Hematopoietic multipotent progenitor cell treated with erythropoietin and hydrocortisone succinate and interleukin-3 and kit ligand, for 15 days (in vitro differentiated cells): Measurements from ENCODE around the gene TIPRL.
"Not testable (repeated sequence)": the region's sequence is repeated elsewhere in the genome, so short reads cannot be mapped to it uniquely, and the experiment has no call there.

ENCODE experiments used
- DNase-seq: peaks from one replicate; pipeline ENCODE4 v3.0.0-alpha.2; 2015; ENCODE audit warnings: low spot score

The TIPRL gene

GRCh38 chr1:168178638-168179437 lies at the start of gene TIPRL:
Gene TIPRL, plus strand, starts transcription at chr1:168178962. Its CDS starts 116 bp downstream, at chr1:168179078.
- DNase-seq: peak; percentile 90

- DNase-seq: no peak
Observed at GRCh38 chr1:168129933-168130332, 48.8 kb upstream of the TIPRL start.

DNA sequence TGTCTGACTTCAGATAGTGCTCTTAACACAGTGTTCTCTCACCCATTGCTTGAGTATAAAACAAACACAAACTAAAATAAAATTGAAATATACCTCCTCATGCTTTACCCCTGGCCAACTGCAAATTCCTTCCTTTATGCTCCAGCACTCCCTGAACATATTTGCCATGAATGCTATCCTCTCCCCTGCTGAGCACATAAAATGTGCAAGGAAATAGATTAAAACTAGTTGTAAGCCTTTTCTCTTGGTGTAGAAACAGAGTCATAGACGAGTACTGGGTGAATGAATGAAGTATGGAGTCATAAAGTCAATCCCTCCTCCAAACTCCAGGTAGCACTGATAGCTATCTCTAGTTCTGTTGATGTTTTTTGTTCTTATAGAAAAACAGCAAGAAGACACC lies 44.6 kb upstream of the TIPRL start:
- DNase-seq: no peak

- DNase-seq: no peak
Observed at GRCh38 chr1:168134642-168135041, 44.1 kb upstream of the TIPRL start.

DNA sequence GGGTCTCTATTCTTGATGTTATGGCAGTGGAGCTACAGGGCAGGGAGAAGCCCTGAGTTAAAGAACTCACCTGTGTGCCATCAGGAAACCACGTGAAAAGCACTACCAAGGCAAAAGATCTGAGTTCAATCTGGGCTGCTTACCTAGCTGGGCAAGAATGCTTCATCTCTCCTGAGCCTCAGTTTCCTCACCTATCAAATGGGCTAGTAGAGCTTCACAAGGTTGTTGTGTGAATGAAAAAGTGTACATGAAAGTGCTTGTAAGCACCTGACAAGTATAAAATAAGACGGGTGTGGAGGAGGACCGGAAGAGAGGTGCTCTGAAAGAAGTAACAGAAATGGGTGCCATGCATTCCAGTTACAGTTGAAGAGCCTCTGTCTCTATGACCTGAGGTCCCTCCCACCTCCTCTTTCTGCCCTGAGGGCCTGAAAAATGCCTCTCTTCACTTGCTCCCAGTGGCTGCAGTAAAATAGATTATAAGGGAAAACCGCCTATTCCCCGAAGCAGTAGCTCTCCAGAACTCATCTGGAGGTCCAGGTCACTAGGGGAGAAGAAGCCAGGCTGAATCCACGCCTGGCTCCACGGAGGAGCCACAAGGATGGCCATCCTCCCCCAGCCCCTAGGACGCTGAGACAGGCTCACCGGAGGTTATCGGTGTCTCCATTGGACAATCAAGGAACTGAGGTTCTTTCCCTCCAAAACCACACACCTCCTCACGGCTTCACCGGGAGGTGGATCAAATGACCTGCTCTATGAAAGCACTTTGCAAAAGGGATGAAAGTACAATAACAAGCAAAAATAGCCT lies 43.4 kb upstream of the TIPRL start:
- DNase-seq: no peak

DNA sequence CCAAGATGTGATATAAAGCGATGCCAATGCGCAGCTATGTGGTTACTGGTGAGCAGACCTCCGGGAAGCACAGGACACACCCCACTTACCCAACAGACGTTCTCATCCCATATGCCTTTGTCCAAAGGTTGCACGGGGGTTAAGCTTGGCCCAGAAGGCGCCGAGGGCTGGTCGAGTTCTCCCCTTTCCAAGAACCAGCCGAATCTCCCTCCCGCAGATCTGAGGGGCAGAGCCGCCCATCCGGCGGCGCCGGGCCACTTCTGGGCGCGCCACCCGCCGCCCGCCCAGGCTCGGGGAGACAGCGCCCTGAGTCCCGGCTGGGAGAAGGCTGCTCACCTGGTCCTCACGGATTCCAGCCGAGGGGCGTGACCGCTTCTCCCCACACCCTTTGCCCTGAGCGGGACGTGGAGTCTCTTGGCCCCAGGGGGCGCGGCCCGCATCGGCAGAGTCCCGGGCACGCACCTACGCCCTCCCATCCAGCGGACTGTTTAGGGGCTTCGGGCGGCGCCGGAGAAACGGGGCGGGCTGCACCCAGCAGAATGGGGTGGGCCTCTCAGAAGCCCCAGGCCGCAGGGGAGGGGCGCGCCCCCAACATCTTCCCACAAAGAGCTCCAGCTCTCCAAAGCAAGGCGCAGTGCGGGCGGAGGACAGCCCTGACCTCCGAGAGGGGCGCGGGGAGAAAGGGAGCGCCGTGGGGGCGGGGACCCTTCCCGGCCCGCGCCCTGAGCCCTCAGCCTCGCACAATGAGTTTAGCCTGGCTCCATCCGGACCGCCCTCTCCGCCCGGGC lies 42.6 kb upstream of the TIPRL start:
- peak; percentile 19 for DNase-seq

DNA sequence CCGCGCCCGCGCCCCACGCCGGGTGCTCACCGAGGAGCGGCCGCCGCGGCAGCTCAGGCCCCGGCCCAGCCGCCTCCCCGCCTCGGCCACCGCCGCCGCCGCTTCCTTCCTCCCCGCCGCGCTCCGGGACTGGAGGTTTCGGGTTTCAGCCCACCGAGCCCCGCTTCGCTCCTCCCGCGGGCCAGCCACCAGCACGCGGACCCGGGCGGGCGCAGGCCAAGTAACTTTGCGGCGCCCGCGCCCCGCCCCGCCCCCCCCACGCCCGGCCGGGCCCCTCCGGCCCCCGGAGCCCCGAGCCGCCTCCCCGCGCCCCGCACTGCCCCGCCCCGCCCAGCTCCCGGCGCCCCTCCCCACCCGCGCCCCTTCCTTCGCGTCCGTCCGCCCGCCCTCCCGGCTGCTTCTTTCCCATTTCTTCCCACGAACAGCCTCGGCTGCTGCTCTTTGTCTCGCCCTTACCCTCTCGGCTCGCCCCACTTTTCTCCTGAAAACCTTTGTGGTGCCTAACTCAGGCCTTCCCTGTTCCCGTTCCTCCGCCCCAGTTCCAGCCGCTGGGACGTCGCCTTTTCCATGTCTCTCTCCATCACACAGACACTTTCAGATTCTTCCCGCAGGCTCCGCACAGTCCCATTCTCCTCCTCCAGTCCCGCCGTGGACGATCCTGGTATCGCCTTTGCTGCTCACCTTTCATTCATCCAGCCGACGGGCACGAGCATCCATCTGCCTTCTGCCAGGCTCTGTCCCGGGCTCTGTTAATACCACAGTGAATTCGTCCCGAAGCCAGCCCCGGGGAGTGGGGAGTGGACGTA lies 41.9 kb upstream of the TIPRL start, which contains the start of gene GPR161:
TSS of gene GPR161 (minus strand) at position 222 of the 806 bp plus-strand sequence. CDS start 32,080 bp downstream, outside the sequence.
- DNase-seq: no peak

GRCh38 chr1:168137515-168137821 lies 41.3 kb upstream of the TIPRL start:
- no peak for DNase-seq

DNA sequence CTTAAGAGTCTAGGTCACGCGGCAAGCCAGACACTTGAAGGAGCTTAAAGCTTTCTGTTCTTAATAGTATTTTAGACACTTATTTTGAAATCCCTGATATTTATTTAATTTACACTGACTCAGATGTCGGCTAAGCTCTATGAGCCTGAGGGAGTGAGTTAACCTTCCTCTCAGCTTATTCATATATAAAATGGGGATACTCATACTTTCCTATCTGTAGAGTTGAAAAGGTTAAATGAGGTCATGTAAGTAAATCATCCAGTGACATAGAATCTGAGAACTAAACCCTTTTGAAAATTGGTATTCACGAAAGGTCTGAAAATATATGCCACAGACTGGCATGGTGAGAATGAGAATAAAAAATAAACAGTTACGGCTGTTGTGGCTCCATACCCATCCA lies 40.6 kb upstream of the TIPRL start:
- no peak for DNase-seq

GRCh38 chr1:168139070-168139469 lies 39.7 kb upstream of the TIPRL start:
- no peak for DNase-seq

DNA sequence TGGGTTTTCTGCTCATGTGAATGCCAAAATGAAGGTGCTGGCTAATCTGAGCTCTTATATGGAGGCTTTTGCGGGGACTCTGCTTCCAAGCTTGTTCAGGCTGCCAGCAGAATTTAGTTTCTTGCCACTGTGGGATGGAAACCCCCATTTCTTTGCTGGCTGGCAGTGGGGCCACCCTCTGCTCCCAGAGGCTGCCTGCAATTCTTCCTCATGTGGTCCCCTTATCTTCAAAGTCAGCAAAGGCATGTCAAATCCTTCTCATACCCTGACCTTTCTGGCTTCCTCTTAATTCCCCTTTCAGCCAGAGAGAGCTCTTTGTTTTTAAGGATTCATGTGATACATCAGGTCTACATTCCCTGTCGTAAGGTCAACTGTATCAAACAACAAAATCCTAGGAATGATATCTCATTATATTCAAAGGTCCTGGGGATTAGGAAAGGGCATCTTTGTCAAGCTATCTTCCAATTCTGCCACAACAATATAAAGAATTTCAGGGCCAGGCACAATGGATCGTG lies 36.8 kb upstream of the TIPRL start:
- DNase-seq: no peak

- peak; percentile 79 for DNase-seq
Observed at GRCh38 chr1:168145184-168146159, 33.3 kb upstream of the TIPRL start.

- DNase-seq: no peak
Observed at GRCh38 chr1:168146160-168146539, 32.6 kb upstream of the TIPRL start.

DNA sequence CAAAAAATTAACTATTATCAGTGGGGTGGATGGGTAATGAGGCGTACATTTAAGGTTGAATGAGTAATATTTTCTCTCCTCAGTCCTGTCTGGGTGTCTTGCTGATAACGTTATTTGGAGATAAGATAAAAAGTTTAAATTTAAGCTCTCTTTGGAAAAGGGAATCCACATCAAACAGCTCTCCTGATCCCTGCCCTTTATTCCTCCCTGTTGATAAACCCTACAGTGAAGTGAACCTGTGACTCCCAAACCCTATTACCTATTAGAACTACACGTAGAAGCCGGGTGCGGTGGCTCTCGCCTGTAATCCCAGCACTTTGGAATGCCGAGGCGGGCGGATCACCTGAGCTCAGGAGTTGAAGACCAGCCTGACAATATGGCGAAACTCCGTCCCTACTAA lies 32.1 kb upstream of the TIPRL start:
- DNase-seq: no peak

GRCh38 chr1:168148916-168149315 lies 29.8 kb upstream of the TIPRL start:
- no peak for DNase-seq

GRCh38 chr1:168150283-168150682 lies 28.5 kb upstream of the TIPRL start:
- no peak for DNase-seq

DNA sequence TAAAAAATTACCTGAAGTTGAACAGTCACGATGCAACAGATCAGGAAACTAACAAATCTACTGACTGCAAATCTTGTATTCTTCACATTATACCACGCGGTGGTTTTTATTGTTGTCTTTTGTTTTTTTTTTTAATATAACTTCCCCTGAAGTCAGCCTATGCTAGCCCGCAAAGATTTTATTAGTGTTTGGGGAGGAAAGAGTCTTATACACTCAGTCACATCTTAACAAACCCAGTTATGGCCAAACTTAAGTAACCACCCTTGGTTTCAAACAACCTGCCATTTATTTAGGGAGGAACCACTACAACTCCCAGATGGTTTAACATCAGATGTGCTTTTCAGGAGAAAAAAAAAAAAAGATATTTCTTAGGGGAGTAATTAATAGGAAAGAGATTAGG lies 26.8 kb upstream of the TIPRL start:
- DNase-seq: no peak

DNA sequence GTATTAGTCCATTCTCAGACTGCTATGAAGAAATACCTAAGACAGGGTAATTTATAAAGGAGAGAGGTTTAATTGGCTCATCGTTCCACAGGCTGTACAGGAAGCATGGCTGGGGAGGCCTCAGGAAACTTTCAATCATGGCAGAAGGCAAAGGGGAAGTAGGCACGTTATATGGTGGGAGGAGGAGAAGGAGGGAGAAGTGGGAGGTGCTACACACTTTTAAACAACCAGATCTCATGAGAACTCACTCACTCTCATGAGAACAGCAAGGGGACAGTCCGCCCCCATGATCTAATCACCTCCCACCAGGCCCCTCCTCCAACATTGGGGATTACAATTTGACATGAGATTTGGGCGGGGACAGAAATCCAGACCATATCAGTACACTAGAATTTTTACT lies 24.1 kb upstream of the TIPRL start:
- not testable (repeated sequence) for DNase-seq

GRCh38 chr1:168155910-168156309 lies 22.9 kb upstream of the TIPRL start:
- no peak for DNase-seq

DNA sequence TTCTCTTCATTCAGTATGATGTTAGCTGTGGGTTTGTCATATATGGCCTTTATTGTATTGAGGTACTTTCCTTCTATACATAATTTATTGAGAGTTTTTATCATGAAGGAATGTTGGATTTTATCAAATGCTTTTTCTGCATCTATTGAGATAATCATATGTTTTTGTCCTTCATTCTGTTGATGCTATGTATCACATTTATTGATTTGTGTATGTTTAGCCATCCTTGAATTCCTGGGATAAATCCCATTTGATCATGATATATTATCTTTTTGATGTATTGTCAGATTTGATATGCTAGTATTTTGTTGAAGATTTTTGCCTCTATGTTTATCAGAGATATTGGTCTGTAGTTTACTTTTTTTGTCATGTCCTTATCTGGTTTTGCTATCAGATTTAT lies 21.1 kb upstream of the TIPRL start:
- no peak for DNase-seq
